ENCODE data around the gene SCFD2. TPM values are rescaled to one million over a fixed set of nuclear protein-coding genes. Genes with fewer than 3 reads are reported as not detected.

The SCFD2 gene
- total and polyA plus RNA-seq, 2 donors (not counting 3 experiments of a cell fraction or from before 2014, with no cell fraction given): 12.3 to 22.8 TPM

DNA sequence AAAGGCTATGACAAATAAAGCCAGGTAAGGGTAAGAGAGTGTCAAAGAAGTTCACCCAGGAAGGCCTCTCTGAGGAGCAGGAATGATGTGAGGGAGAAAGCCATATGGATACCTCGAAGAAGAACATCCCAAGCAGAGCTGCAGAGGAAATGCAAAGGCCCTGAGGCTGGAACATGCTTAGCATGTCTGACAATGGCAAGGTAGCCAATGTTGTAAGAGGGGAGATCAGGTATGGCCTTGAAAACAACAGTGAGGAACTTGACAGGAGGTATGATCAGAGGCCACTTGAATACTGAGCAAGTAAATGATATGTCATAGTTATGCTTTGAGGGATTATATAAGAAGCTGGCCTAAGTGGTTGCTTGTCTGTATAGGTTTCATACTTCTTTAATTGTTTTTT is 3.8 kb downstream of the SCFD2 start:
- Histone ChIP-seq H4K20me1 (replicated peaks; ENCODE audit: control insufficient read depth, extremely low read depth, insufficient read depth, low read length) (no peaks in the 10 kb centered on the region), H3K9me3 (replicated peaks; ENCODE audit: control insufficient read depth, insufficient read depth, low read length) (no peaks in the 10 kb centered on the region), H3K9me1 (replicated peaks; ENCODE audit: control insufficient read depth, extremely low read depth, insufficient read depth, low read length) (no peaks in the 10 kb centered on the region), H3K27me3 (ENCODE audit: control insufficient read depth in 2 of 2, insufficient read depth in 2 of 2, low read length in 2 of 2) (no peaks in the 10 kb centered on the region), H3K79me2 (ENCODE audit: control insufficient read depth, insufficient read depth, low read length) (peaks cover 27% of the 10 kb centered on the region), H3K9ac (replicated peaks; ENCODE audit: extremely low read depth, insufficient read depth, low read length) (no peak overlapping the region), H3K27ac (ENCODE audit: insufficient read depth, low read depth, low read length) (no peak overlapping the region), H3K4me2 (ENCODE audit: insufficient read depth, low read length) (no peak overlapping the region), H2AFZ (ENCODE audit: low read depth, low read length) (no peak overlapping the region), H3K4me3 (replicated peaks in 1 of 3; ENCODE audit: insufficient read depth in 1 of 3, low read depth in 1 of 3, low read length in 3 of 3) (no peak overlapping the region), H3K4me1 (ENCODE audit: control insufficient read depth, extremely low read depth, insufficient read depth, low read length) (peaks cover 17% of the 10 kb centered on the region), H3K36me3 (ENCODE audit: control insufficient read depth in 2 of 2, extremely low read depth in 1 of 2, insufficient read depth in 2 of 2, low read length in 2 of 2) (no peaks in the 10 kb centered on the region)
- FAIRE-seq (no peak), DNase-seq (ENCODE audit: low read depth, low spot score) (no peak)
- TF ChIP-seq JUN (IDR thresholded peaks at IDR 0.05; ENCODE audit: borderline replicate concordance, insufficient read depth, insufficient read length, low read depth): no peak
- no peak for TF ChIP-seq FOS (IDR thresholded peaks at IDR 0.05; ENCODE audit: borderline replicate concordance, insufficient read depth, low read length)
- TF ChIP-seq, protein P1, sequence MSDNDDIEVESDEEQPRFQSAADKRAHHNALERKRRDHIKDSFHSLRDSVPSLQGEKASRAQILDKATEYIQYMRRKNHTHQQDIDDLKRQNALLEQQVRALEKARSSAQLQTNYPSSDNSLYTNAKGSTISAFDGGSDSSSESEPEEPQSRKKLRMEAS (IDR thresholded peaks at IDR 0.05; ENCODE audit: insufficient read depth, insufficient read length): no peak
- TF ChIP-seq POLR2AphosphoS5 (IDR thresholded peaks at IDR 0.05; ENCODE audit: insufficient read depth, low read depth, low read length): no peak
- no peak for TF ChIP-seq EZH2 (IDR thresholded peaks at IDR 0.05; ENCODE audit: borderline replicate concordance, low read depth, low read length, severe bottlenecking)
- no peak for TF ChIP-seq GATA2 (IDR thresholded peaks at IDR 0.05; ENCODE audit: insufficient read depth, insufficient read length, low read depth, low read length)
- TF ChIP-seq MYC (IDR thresholded peaks at IDR 0.05; ENCODE audit: low read depth, low read length): no peak
- CTCF ChIA-PET: no interaction called here
- intact Hi-C loops (cut with micrococcal nuclease): loop anchor here (10.0 kb wide), 1 partner anchor 347 kb away; no protein-coding TSS in a partner anchor
- BruUV-seq (replicated peaks): no TSS peak
- POLR2A ChIA-PET: no interaction called here
- dilution Hi-C loops (cut with MboI; ENCODE audit: extremely low pct_ligation_motif_present, low sequenced_read_pairs): no loop called here

DNA sequence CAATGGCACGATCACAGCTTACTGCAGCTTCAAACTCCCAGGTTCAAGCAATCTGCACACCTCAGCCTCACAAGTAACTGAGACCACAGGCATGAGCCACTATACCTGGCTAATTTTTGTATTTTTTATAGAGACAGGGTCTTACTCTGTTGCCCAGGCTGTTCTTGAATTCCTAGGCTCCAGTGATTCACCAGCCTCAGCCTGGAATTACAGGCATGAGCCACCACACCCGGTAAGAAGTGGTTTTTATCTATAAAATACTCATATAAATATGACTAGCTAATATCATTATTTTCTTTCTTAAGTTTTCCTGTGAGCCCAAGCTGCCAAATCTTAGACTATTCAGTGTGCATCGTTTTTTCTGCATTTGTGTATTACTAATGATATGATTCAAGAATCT is 4.4 kb downstream of the SCFD2 start:
- no peaks in the 10 kb centered on the region for H4K20me1 ChIP-seq (replicated peaks; ENCODE audit: control insufficient read depth, extremely low read depth, insufficient read depth, low read length)
- no TSS peak for BruUV-seq (replicated peaks)
- H3K9ac ChIP-seq (replicated peaks; ENCODE audit: extremely low read depth, insufficient read depth, low read length): no peak overlapping the region
- H2AFZ ChIP-seq (ENCODE audit: low read depth, low read length): no peak overlapping the region
- TF ChIP-seq JUN (IDR thresholded peaks at IDR 0.05; ENCODE audit: borderline replicate concordance, insufficient read depth, insufficient read length, low read depth): no peak
- TF ChIP-seq, protein P2, sequence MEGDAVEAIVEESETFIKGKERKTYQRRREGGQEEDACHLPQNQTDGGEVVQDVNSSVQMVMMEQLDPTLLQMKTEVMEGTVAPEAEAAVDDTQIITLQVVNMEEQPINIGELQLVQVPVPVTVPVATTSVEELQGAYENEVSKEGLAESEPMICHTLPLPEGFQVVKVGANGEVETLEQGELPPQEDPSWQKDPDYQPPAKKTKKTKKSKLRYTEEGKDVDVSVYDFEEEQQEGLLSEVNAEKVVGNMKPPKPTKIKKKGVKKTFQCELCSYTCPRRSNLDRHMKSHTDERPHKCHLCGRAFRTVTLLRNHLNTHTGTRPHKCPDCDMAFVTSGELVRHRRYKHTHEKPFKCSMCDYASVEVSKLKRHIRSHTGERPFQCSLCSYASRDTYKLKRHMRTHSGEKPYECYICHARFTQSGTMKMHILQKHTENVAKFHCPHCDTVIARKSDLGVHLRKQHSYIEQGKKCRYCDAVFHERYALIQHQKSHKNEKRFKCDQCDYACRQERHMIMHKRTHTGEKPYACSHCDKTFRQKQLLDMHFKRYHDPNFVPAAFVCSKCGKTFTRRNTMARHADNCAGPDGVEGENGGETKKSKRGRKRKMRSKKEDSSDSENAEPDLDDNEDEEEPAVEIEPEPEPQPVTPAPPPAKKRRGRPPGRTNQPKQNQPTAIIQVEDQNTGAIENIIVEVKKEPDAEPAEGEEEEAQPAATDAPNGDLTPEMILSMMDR (IDR thresholded peaks at IDR 0.05; ENCODE audit: extremely low read depth in 1 of 2, insufficient read depth in 1 of 2, low read depth in 1 of 2, low read length in 2 of 2): no peak
- TF ChIP-seq POLR2AphosphoS5 (IDR thresholded peaks at IDR 0.05; ENCODE audit: insufficient read depth, low read depth, low read length): no peak
- TF ChIP-seq, protein P1 (IDR thresholded peaks at IDR 0.05; ENCODE audit: insufficient read depth, insufficient read length): no peak
- no peak for TF ChIP-seq POLR2A (IDR thresholded peaks at IDR 0.05; ENCODE audit: low read depth, low read length)
- no peak for TF ChIP-seq FOS (IDR thresholded peaks at IDR 0.05; ENCODE audit: borderline replicate concordance, insufficient read depth, low read length)
- no peak for TF ChIP-seq MYC (IDR thresholded peaks at IDR 0.05; ENCODE audit: low read depth, low read length)
- no peak for TF ChIP-seq GATA2 (IDR thresholded peaks at IDR 0.05; ENCODE audit: insufficient read depth, insufficient read length, low read depth, low read length)
- no peak for TF ChIP-seq EZH2 (IDR thresholded peaks at IDR 0.05; ENCODE audit: borderline replicate concordance, low read depth, low read length, severe bottlenecking)
- intact Hi-C loops (cut with micrococcal nuclease) (loop anchor here (10.0 kb wide), 1 partner anchor 347 kb away; no protein-coding TSS in a partner anchor), dilution Hi-C loops (cut with MboI; ENCODE audit: extremely low pct_ligation_motif_present, low sequenced_read_pairs) (no loop called here)
- ChIA-PET CTCF (no interaction called here), POLR2A (no interaction called here)
- no peaks in the 10 kb centered on the region for H3K9me1 ChIP-seq (replicated peaks; ENCODE audit: control insufficient read depth, extremely low read depth, insufficient read depth, low read length)
- peaks cover 17% of the 10 kb centered on the region for H3K4me1 ChIP-seq (ENCODE audit: control insufficient read depth, extremely low read depth, insufficient read depth, low read length)
- H3K27ac ChIP-seq (ENCODE audit: insufficient read depth, low read depth, low read length): no peak overlapping the region
- FAIRE-seq: no peak
- no peaks in the 10 kb centered on the region for H3K9me3 ChIP-seq (replicated peaks; ENCODE audit: control insufficient read depth, insufficient read depth, low read length)
- no peak overlapping the region for H3K4me2 ChIP-seq (ENCODE audit: insufficient read depth, low read length)
- no peaks in the 10 kb centered on the region for H3K27me3 ChIP-seq (ENCODE audit: control insufficient read depth in 2 of 2, insufficient read depth in 2 of 2, low read length in 2 of 2)
- H3K4me3 ChIP-seq (replicated peaks in 1 of 3; ENCODE audit: insufficient read depth in 1 of 3, low read depth in 1 of 3, low read length in 3 of 3): no peak overlapping the region
- peaks cover 27% of the 10 kb centered on the region for H3K79me2 ChIP-seq (ENCODE audit: control insufficient read depth, insufficient read depth, low read length)
- no peak for DNase-seq (ENCODE audit: low read depth, low spot score)
- no peaks in the 10 kb centered on the region for H3K36me3 ChIP-seq (ENCODE audit: control insufficient read depth in 2 of 2, extremely low read depth in 1 of 2, insufficient read depth in 2 of 2, low read length in 2 of 2)
